Brain microvascular endothelial cell (primary cell): ENCODE measurements around the gene TMSB4X.

ENCODE experiments used
- DNase-seq: peaks from one replicate; pipeline ENCODE4 v3.0.0-alpha.2; 2020
- H3K27ac ChIP-seq: fragments of 250-450 bp; sonication (Bioruptor Pico); 2 replicates; pipeline ENCODE4 v1.5.1; 2020; ENCODE audit warnings: mild to moderate bottlenecking, moderate library complexity
- H3K27me3 ChIP-seq: fragments of 250-450 bp; sonication (Bioruptor Pico); replicated peaks from 2 replicates; pipeline ENCODE4 v1.5.1; 2020; ENCODE audit warnings: mild to moderate bottlenecking
- H3K36me3 ChIP-seq: fragments of 250-450 bp; sonication (Bioruptor Pico); replicated peaks from 2 replicates; pipeline ENCODE4 v1.5.1; 2020; ENCODE audit warnings: mild to moderate bottlenecking
- H3K4me3 ChIP-seq: 2 replicates; pipeline ENCODE4 v1.5.1; 2011; ENCODE audit warnings: low read depth, mild to moderate bottlenecking, control low read depth, low read length, moderate library complexity
- in situ Hi-C: cut with HindIII; loops from 2 replicates; pipeline ENCODE4 v1.10.0; 2017; ENCODE audit warnings: low sequenced_read_pairs, low pct_ligation_motif_present
- TF ChIP-seq, protein P1 (sequence below): IDR thresholded peaks from 2 replicates; pipeline ENCODE4 v1.5.1; 2011; ENCODE audit warnings: low read depth, mild to moderate bottlenecking, moderate library complexity, low read length, control low read depth, inconsistent platforms; ENCODE audit errors: missing control alignments

Gene TMSB4X

DNA sequence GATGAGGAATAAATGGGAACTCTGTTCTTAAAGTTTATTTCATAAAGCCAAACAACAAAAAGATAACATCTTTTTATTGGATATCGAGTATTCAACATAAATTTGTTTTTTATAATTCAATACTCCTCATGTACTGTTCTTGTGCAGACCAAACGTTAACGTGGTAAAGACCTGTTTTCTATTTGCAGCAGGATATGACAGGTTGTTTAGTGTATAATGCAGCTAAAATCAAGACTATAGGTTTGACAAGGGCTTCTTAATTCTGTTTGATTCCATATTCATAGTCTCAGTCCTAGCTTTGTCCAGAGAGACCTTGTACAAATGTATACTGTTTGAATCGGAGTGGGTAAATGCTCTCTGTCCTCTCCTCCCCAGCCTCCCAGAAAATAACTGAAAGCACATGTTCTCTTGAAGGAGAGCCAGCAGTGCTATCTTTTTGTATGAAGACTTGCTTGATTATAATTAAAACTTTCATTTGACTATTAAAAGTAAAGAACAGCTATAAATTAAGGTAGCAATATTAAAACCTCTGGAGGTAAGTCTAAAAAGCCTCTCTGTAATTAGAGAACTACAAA lies 17.7 kb downstream of the TMSB4X start:
- in situ Hi-C loops: no loop called here
- no peaks in the 10 kb centered on the region for H3K36me3 ChIP-seq
- no peak for DNase-seq
- H3K4me3 ChIP-seq: no peak overlapping the region
- no peaks in the 10 kb centered on the region for H3K27me3 ChIP-seq
- H3K27ac ChIP-seq: no peak overlapping the region
- TF ChIP-seq, protein P1, sequence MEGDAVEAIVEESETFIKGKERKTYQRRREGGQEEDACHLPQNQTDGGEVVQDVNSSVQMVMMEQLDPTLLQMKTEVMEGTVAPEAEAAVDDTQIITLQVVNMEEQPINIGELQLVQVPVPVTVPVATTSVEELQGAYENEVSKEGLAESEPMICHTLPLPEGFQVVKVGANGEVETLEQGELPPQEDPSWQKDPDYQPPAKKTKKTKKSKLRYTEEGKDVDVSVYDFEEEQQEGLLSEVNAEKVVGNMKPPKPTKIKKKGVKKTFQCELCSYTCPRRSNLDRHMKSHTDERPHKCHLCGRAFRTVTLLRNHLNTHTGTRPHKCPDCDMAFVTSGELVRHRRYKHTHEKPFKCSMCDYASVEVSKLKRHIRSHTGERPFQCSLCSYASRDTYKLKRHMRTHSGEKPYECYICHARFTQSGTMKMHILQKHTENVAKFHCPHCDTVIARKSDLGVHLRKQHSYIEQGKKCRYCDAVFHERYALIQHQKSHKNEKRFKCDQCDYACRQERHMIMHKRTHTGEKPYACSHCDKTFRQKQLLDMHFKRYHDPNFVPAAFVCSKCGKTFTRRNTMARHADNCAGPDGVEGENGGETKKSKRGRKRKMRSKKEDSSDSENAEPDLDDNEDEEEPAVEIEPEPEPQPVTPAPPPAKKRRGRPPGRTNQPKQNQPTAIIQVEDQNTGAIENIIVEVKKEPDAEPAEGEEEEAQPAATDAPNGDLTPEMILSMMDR: no peak

DNA sequence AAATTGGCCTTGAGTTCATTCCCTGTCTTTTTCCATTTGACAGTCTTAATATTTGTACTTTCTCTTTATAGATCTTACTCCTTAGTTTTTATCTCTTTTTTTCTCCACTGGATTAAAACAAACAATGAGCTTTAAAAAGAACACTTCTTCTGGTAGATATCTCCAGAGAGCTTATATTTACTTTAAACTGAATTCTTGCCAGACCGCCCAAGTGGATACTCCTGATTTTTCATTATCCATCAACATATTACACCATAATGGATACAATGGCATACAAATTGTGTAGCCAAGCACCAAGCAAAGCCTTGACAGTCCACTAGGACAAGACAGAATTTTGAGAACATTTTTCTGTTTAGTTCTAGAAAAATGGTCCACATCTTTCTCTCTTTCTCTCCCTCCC lies 18.9 kb downstream of the TMSB4X start:
- TF ChIP-seq, protein P1: no peak
- no peak overlapping the region for H3K27ac ChIP-seq
- in situ Hi-C loops: no loop called here
- no peaks in the 10 kb centered on the region for H3K27me3 ChIP-seq
- no peak overlapping the region for H3K4me3 ChIP-seq
- no peaks in the 10 kb centered on the region for H3K36me3 ChIP-seq
- DNase-seq: no peak

DNA sequence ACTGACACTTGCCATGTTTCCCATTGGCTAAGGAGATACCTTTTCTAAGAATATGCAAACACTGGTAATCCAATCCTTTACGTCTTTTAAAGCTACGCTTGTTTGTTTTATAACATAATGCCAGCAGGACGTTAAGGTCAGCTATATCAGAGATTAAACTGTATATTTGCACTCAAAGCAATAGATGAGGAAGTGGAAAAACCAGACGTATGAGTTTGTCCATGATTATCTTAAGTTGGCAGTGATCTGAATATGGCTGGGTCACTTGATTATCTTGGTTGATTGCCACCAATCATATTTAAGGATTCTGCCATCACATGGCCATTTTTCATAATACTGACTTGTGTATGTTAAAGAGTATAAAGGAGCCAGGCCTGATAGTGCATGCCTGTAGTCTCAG lies 19.4 kb downstream of the TMSB4X start:
- Histone ChIP-seq H3K27ac (no peak overlapping the region), H3K4me3 (no peak overlapping the region), H3K36me3 (no peaks in the 10 kb centered on the region), H3K27me3 (no peaks in the 10 kb centered on the region)
- no peak for DNase-seq
- TF ChIP-seq, protein P1: no peak
- in situ Hi-C loops: no loop called here

DNA sequence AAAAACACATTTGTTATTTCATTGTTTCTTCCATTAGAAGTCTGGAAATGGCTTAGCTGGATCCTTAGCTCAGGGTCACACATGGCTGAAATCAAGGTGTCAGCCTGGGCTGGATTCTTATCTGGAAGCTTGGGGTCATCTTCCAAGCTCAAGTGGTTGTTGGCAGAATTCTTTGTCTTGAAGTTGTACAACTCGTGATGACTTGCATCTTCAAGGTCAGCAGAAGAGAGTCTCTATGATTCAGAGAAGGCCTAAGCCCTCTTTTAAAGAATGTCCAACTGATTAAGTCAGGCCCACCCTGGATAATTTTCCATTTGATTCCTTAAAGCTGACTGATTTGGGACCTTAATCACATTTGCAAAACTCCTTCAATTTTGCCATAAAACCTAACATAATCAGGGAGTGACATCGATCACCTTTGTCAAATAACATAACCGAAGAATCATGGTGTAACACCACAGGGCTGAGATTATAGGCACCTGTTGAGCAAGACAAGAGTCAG lies 22.1 kb downstream of the TMSB4X start:
- in situ Hi-C loops: no loop called here
- no peak overlapping the region for H3K27ac ChIP-seq
- no peak overlapping the region for H3K4me3 ChIP-seq
- H3K36me3 ChIP-seq: no peaks in the 10 kb centered on the region
- H3K27me3 ChIP-seq: no peaks in the 10 kb centered on the region
- TF ChIP-seq, protein P1: no peak
- DNase-seq: no peak

DNA sequence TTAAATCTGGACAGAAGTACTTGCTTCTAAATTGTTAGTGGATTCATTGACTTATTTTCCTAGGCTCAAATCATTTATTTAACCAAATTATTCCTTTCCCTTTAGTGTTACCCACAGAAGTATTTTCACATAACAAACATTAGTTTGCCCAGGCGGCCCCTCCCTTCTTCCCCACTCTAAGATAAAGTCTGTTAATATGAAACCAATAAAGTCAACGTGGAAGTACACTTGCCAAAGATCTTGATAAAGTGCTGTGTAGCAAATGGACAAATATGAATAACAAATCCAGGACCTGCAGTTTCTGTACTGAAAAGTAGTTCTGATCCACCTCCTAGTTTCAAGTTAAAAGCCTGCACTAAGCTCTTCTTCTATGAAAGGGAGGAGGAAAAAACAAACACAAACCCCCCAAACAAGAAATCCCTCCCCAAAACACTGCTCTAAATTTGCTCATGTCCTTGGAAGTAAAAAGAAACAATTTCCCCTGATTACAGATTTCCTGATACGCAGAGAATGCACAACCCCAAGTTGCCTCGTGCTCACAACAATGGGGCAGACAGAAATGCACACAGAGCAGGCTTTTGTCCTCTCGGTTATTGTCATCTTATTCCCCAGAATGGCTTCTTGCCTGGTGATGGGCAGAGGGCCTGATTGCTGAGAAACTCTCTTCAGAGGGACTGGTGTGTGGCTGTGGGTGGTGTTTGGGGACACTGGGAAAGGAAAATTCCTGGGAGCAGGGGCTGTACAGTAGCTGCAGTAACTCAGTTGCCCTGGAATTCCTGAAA lies 23.2 kb downstream of the TMSB4X start:
- Histone ChIP-seq H3K36me3 (no peaks in the 10 kb centered on the region), H3K27me3 (no peaks in the 10 kb centered on the region), H3K27ac (no peak overlapping the region), H3K4me3 (no peak overlapping the region)
- DNase-seq: no peak
- TF ChIP-seq, protein P1: no peak
- in situ Hi-C loops: no loop called here
